ENCODE data around the gene TMEM175.
A peak's percentile ranks its signal among the peaks of the same experiment; 100 is the strongest.

Gene TMEM175

GRCh38 chr4:890036-890695 is 42.1 kb upstream of the TMEM175 start:
- Histone ChIP-seq H3K36me3 (ENCODE audit: control insufficient read depth, insufficient read depth, low read length) (peaks cover 46% of the 10 kb centered on the region), H3K27me3 (replicated peaks; ENCODE audit: control insufficient read depth, insufficient read depth, low read length) (no peaks in the 10 kb centered on the region), H3K4me3 (replicated peaks; ENCODE audit: low read depth, low read length) (no peak overlapping the region)
- DNase-seq (ENCODE audit: extremely low read depth, insufficient read length): no peak
- no peak for TF ChIP-seq CTCF (IDR thresholded peaks at IDR 0.05; ENCODE audit: insufficient read depth, low read length, poor library complexity, severe bottlenecking)

- peak; percentile 28 for TF ChIP-seq CTCF (IDR thresholded peaks at IDR 0.05; ENCODE audit: insufficient read depth, low read length, poor library complexity, severe bottlenecking)
- Histone ChIP-seq H3K27me3 (replicated peaks; ENCODE audit: control insufficient read depth, insufficient read depth, low read length) (no peaks in the 10 kb centered on the region), H3K36me3 (ENCODE audit: control insufficient read depth, insufficient read depth, low read length) (peaks cover 42% of the 10 kb centered on the region), H3K4me3 (replicated peaks; ENCODE audit: low read depth, low read length) (no peak overlapping the region)
- no peak for DNase-seq (ENCODE audit: extremely low read depth, insufficient read length)
These were observed 40.5 kb upstream of the TMEM175 start for GRCh38 chr4:891747-892146.

- H3K4me3 ChIP-seq (replicated peaks; ENCODE audit: low read depth, low read length): no peak overlapping the region
- DNase-seq (ENCODE audit: extremely low read depth, insufficient read length): no peak
- H3K36me3 ChIP-seq (ENCODE audit: control insufficient read depth, insufficient read depth, low read length): peaks cover 35% of the 10 kb centered on the region
- H3K27me3 ChIP-seq (replicated peaks; ENCODE audit: control insufficient read depth, insufficient read depth, low read length): no peaks in the 10 kb centered on the region
- TF ChIP-seq CTCF (IDR thresholded peaks at IDR 0.05; ENCODE audit: insufficient read depth, low read length, poor library complexity, severe bottlenecking): no peak
These were observed 39.5 kb upstream of the TMEM175 start for GRCh38 chr4:892780-893179.

GRCh38 chr4:893276-893994 is 38.8 kb upstream of the TMEM175 start:
- peaks cover 35% of the 10 kb centered on the region for H3K36me3 ChIP-seq (ENCODE audit: control insufficient read depth, insufficient read depth, low read length)
- H3K4me3 ChIP-seq (replicated peaks; ENCODE audit: low read depth, low read length): no peak overlapping the region
- TF ChIP-seq CTCF (IDR thresholded peaks at IDR 0.05; ENCODE audit: insufficient read depth, low read length, poor library complexity, severe bottlenecking): no peak
- no peaks in the 10 kb centered on the region for H3K27me3 ChIP-seq (replicated peaks; ENCODE audit: control insufficient read depth, insufficient read depth, low read length)
- DNase-seq (ENCODE audit: extremely low read depth, insufficient read length): no peak

- Histone ChIP-seq H3K4me3 (replicated peaks; ENCODE audit: low read depth, low read length) (no peak overlapping the region), H3K36me3 (ENCODE audit: control insufficient read depth, insufficient read depth, low read length) (peaks cover 27% of the 10 kb centered on the region), H3K27me3 (replicated peaks; ENCODE audit: control insufficient read depth, insufficient read depth, low read length) (no peaks in the 10 kb centered on the region)
- TF ChIP-seq CTCF (IDR thresholded peaks at IDR 0.05; ENCODE audit: insufficient read depth, low read length, poor library complexity, severe bottlenecking): no peak
- no peak for DNase-seq (ENCODE audit: extremely low read depth, insufficient read length)
These were observed 38.1 kb upstream of the TMEM175 start for GRCh38 chr4:893995-894705.

Measured in GM06990 (cell line).